ENCODE measurements around the gene ECE2. TPM values are rescaled to one million over a fixed set of nuclear protein-coding genes. Genes with fewer than 3 reads are reported as not detected.

ECE2 gene
- total RNA-seq, 1 donor, result not detected

GRCh38 chr3:184307915-184308314 is 32.1 kb downstream of the ECE2 start:
- no peaks in the 10 kb centered on the region for H3K4me1 ChIP-seq (ENCODE audit: insufficient read depth, low read length)
- no peak overlapping the region for H3K4me3 ChIP-seq (ENCODE audit: low read length)
- no peaks in the 10 kb centered on the region for H3K9me3 ChIP-seq (ENCODE audit: low read depth, low read length)
- no peaks in the 10 kb centered on the region for H3K27me3 ChIP-seq (ENCODE audit: insufficient read depth, low read length)

- Histone ChIP-seq H3K4me3 (ENCODE audit: low read length) (no peak overlapping the region), H3K27me3 (ENCODE audit: insufficient read depth, low read length) (no peaks in the 10 kb centered on the region), H3K4me1 (ENCODE audit: insufficient read depth, low read length) (peaks cover under 1% of the 10 kb centered on the region), H3K9me3 (ENCODE audit: low read depth, low read length) (no peaks in the 10 kb centered on the region)
Measured at GRCh38 chr3:184308744-184309143, 32.9 kb downstream of the ECE2 start.

- Histone ChIP-seq H3K9me3 (ENCODE audit: low read depth, low read length) (no peaks in the 10 kb centered on the region), H3K27me3 (ENCODE audit: insufficient read depth, low read length) (no peaks in the 10 kb centered on the region), H3K4me1 (ENCODE audit: insufficient read depth, low read length) (peaks cover 19% of the 10 kb centered on the region), H3K4me3 (ENCODE audit: low read length) (no peak overlapping the region)
Measured at GRCh38 chr3:184311633-184312032, 35.8 kb downstream of the ECE2 start.

- Histone ChIP-seq H3K4me1 (ENCODE audit: insufficient read depth, low read length) (peaks cover 40% of the 10 kb centered on the region), H3K9me3 (ENCODE audit: low read depth, low read length) (no peaks in the 10 kb centered on the region), H3K27me3 (ENCODE audit: insufficient read depth, low read length) (no peaks in the 10 kb centered on the region), H3K4me3 (ENCODE audit: low read length) (peak within 1 kb of the TSS; percentile 61)
Measured at GRCh38 chr3:184314363-184314699, 38.5 kb downstream of the ECE2 start, which contains the start of gene EIF4G1. Gene EIF4G1, plus strand, starts transcription at chr3:184314606. Its CDS starts 1,191 bp downstream, at chr3:184315797.

- Histone ChIP-seq H3K4me1 (ENCODE audit: insufficient read depth, low read length) (peaks cover 46% of the 10 kb centered on the region), H3K4me3 (ENCODE audit: low read length) (peak overlapping the region; percentile 61), H3K27me3 (ENCODE audit: insufficient read depth, low read length) (no peaks in the 10 kb centered on the region), H3K9me3 (ENCODE audit: low read depth, low read length) (no peaks in the 10 kb centered on the region)
Measured at GRCh38 chr3:184314700-184315542, 39.1 kb downstream of the ECE2 start.

GRCh38 chr3:184315543-184315867 is 39.7 kb downstream of the ECE2 start:
- H3K27me3 ChIP-seq (ENCODE audit: insufficient read depth, low read length), result no peaks in the 10 kb centered on the region
- H3K4me1 ChIP-seq (ENCODE audit: insufficient read depth, low read length), result peaks cover 52% of the 10 kb centered on the region
- peak overlapping the region; percentile 61 for H3K4me3 ChIP-seq (ENCODE audit: low read length)
- no peaks in the 10 kb centered on the region for H3K9me3 ChIP-seq (ENCODE audit: low read depth, low read length)

- Histone ChIP-seq H3K4me1 (ENCODE audit: insufficient read depth, low read length) (peaks cover 57% of the 10 kb centered on the region), H3K4me3 (ENCODE audit: low read length) (peak overlapping the region; percentile 61), H3K27me3 (ENCODE audit: insufficient read depth, low read length) (no peaks in the 10 kb centered on the region)
Measured at GRCh38 chr3:184315871-184316661, 40.2 kb downstream of the ECE2 start.

GRCh38 chr3:184316792-184317191 is 41.0 kb downstream of the ECE2 start:
- Histone ChIP-seq H3K9me3 (ENCODE audit: low read depth, low read length) (no peaks in the 10 kb centered on the region), H3K4me3 (ENCODE audit: low read length) (no peak overlapping the region), H3K4me1 (ENCODE audit: insufficient read depth, low read length) (peaks cover 65% of the 10 kb centered on the region), H3K27me3 (ENCODE audit: insufficient read depth, low read length) (no peaks in the 10 kb centered on the region)

More at GRCh38 chr3:184315871-184316661, 40.2 kb downstream of the ECE2 start:
- H3K9me3 ChIP-seq (ENCODE audit: low read depth, low read length), result no peaks in the 10 kb centered on the region

- Histone ChIP-seq H3K27me3 (ENCODE audit: insufficient read depth, low read length) (no peaks in the 10 kb centered on the region), H3K4me3 (ENCODE audit: low read length) (no peak overlapping the region)
Measured at GRCh38 chr3:184317201-184317600, 41.4 kb downstream of the ECE2 start.

GRCh38 chr3:184320104-184320445 is 44.3 kb downstream of the ECE2 start:
- H3K27me3 ChIP-seq (ENCODE audit: insufficient read depth, low read length), result no peaks in the 10 kb centered on the region
- no peaks in the 10 kb centered on the region for H3K9me3 ChIP-seq (ENCODE audit: low read depth, low read length)
- peaks cover 76% of the 10 kb centered on the region for H3K4me1 ChIP-seq (ENCODE audit: insufficient read depth, low read length)
- no peak overlapping the region for H3K4me3 ChIP-seq (ENCODE audit: low read length)

More at GRCh38 chr3:184317201-184317600, 41.4 kb downstream of the ECE2 start:
- Histone ChIP-seq H3K9me3 (ENCODE audit: low read depth, low read length) (no peaks in the 10 kb centered on the region), H3K4me1 (ENCODE audit: insufficient read depth, low read length) (peaks cover 69% of the 10 kb centered on the region)

- Histone ChIP-seq H3K4me3 (ENCODE audit: low read length) (no peak overlapping the region), H3K9me3 (ENCODE audit: low read depth, low read length) (no peaks in the 10 kb centered on the region), H3K27me3 (ENCODE audit: insufficient read depth, low read length) (no peaks in the 10 kb centered on the region), H3K4me1 (ENCODE audit: insufficient read depth, low read length) (peaks cover 60% of the 10 kb centered on the region)
Measured at GRCh38 chr3:184321666-184322065, 45.8 kb downstream of the ECE2 start.

- peaks cover 50% of the 10 kb centered on the region for H3K4me1 ChIP-seq (ENCODE audit: insufficient read depth, low read length)
- H3K4me3 ChIP-seq (ENCODE audit: low read length), result no peak overlapping the region
Measured at GRCh38 chr3:184322731-184323487, 47.1 kb downstream of the ECE2 start.

GRCh38 chr3:184323696-184324095 is 47.9 kb downstream of the ECE2 start:
- H3K9me3 ChIP-seq (ENCODE audit: low read depth, low read length), result no peaks in the 10 kb centered on the region
- peaks cover 46% of the 10 kb centered on the region for H3K4me1 ChIP-seq (ENCODE audit: insufficient read depth, low read length)
- H3K4me3 ChIP-seq (ENCODE audit: low read length), result no peak overlapping the region
- H3K27me3 ChIP-seq (ENCODE audit: insufficient read depth, low read length), result no peaks in the 10 kb centered on the region

More at GRCh38 chr3:184322731-184323487, 47.1 kb downstream of the ECE2 start:
- Histone ChIP-seq H3K27me3 (ENCODE audit: insufficient read depth, low read length) (no peaks in the 10 kb centered on the region), H3K9me3 (ENCODE audit: low read depth, low read length) (no peaks in the 10 kb centered on the region)

GRCh38 chr3:184325269-184325668 is 49.4 kb downstream of the ECE2 start:
- no peak overlapping the region for H3K4me3 ChIP-seq (ENCODE audit: low read length)
- no peaks in the 10 kb centered on the region for H3K27me3 ChIP-seq (ENCODE audit: insufficient read depth, low read length)
- peaks cover 30% of the 10 kb centered on the region for H3K4me1 ChIP-seq (ENCODE audit: insufficient read depth, low read length)
- H3K9me3 ChIP-seq (ENCODE audit: low read depth, low read length), result no peaks in the 10 kb centered on the region

All from mononuclear cell (primary cell).